Right ventricle myocardium superior (tissue), 1 donor: ENCODE data around the gene MFSD2A. TPM values are rescaled to one million over a fixed set of nuclear protein-coding genes. Genes with fewer than 3 reads are reported as not detected.
"Not testable (repeated sequence)": the region's sequence is repeated elsewhere in the genome, so short reads cannot be mapped to it uniquely, and the experiment has no call there.

Experiments
- ATAC-seq: fragments of 200-7000 bp; cut with Tn5 transposase; one replicate; pipeline ENCODE4 v1.9.1; 2020; ENCODE audit warnings: mild to moderate bottlenecking; ENCODE audit not compliant: poor library complexity
- DNase-seq: peaks from one replicate; pipeline ENCODE4 v3.0.0-alpha.2; 2020
- intact Hi-C: fragments of 100-400 bp; cut with DNase I; formaldehyde crosslinking; loops from one replicate; pipeline ENCODE4 v1.11.2; 2022
- total RNA-seq: library from RNA; stranded (reverse); fragmentation: NEBNext Ultra II Directional; extraction: Animal tissue kit (Norgen Biotek cat#: 25700); gene quantifications from one replicate; pipeline ENCODE4 v1.2.1, GENCODE V29; 2021
- donor health status: DM: no; HTN: yes; CAD: no; lungs with severe emphysema.

Gene MFSD2A
- total RNA-seq, 1 donor from 2014 or later, result 0.22 TPM

- DNase-seq (no peak), ATAC-seq (no peak)
- intact Hi-C loops, result no loop called here
Observed at GRCh38 chr1:39987869-39988268, 32.9 kb downstream of the MFSD2A start.

- ATAC-seq (no peak), DNase-seq (no peak)
- intact Hi-C loops, result no loop called here
Observed at GRCh38 chr1:39988618-39989343, 33.8 kb downstream of the MFSD2A start.

DNA sequence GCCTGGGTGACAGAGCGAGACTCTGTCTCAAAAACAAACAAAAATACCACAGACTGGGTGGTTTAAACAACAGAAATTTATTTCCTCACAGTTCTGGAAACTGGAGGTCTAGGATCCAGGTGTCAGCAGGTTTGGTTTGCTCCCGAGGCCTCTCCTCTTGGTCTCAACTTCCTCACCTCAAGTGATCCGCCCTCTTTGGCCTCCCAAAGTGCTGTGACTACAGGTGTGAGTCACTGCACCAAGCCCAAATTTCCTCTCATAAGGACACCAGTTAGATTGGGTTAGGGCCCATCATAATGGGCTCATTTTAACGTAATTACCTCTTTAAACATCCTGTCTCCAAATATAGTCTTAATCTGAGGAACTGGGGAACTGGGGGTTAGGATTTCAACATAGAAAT, 35.5 kb downstream of the MFSD2A start:
- no peak for DNase-seq
- intact Hi-C loops, result no loop called here
- ATAC-seq, result no peak

DNA sequence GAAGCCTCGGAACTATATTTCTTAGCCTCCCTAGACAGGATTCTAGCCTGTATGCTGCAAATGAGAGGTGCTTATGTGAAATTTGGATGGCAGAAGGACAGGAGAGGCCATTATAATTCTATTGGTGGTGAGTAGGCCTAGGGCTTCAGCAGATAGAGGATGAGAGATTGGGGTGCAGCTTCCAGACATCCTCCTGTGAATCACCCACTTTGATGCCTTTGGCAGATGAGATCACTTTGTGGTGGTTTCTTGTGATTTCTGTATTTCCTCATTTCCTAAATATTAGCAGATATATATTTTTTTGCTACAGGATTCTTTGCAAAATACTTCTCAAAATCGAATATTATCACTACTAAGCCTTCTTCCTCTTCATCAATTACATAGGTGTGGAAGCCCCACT, 37.3 kb downstream of the MFSD2A start:
- no peak for ATAC-seq
- intact Hi-C loops, result no loop called here
- no peak for DNase-seq

DNA sequence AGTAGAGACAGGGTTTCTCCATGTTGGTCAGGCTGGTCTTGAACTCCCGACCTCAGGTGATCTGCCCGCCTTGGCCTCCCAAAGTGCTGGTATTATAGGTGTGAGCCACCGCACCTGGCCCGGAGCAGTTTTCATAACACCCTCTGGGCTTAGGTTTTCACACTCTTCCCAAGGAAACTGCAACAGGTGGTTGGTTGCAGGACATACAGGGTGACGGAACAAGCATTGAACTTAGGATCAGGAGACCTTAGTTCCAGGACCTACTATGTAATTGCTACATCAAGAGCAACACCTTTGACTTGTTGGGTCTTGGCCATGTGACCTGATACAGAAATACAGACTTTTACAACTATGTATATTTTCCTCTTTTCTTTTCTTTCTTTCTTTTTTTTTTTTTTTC, 37.9 kb downstream of the MFSD2A start:
- ATAC-seq (no peak), DNase-seq (no peak)
- intact Hi-C loops, result no loop called here

- ATAC-seq, result no peak
- DNase-seq, result no peak
- intact Hi-C loops, result no loop called here
Observed at GRCh38 chr1:39995973-39996393, 41.0 kb downstream of the MFSD2A start.

DNA sequence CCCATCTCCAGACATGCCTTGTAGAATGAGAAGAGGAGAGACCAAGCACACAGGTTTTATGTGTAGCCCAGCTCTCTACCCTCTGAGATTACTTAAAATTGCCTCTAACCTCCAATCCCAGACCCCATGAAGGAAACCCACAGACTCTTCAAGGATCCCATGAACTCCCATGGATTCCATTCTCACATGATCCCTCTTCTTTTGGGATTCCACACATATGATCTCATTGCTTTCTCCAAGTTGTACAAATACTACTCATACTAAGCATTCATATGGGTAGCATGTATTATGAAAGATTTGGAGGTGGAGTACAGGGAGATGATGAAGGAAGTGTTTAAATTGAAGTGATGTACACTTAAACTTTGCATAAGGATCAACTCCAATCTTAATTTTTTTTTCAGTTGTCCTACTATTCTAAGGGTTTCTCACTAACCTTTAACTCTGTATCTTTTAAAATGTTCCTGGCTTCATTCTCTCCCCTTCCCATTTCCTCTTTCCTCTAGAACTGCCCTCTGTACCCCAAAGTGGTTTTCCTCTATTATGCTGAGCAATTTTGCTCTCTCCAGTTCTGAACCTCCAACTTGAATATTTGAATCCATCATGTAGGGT, 41.6 kb downstream of the MFSD2A start:
- intact Hi-C loops, result no loop called here
- DNase-seq (no peak), ATAC-seq (no peak)

DNA sequence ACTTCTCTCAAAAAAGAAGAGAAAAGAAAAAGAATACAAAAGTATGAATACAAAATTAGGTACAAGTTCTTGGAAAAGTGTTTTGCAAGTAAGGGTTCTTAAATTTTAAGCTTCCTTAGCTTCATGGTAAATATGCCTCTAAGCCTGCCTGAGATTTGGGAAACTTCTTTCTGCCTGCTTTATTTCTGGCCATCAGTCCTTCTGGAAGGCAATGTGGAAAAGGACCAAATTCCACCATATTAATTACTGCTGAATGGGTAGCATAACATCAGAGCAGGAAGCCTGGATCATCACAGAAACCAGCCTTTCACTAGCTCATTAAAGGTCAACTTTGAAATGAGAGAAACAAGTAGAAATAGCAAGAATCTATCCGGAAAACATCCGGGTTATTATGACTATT, 46.5 kb downstream of the MFSD2A start:
- ATAC-seq (no peak), DNase-seq (no peak)
- intact Hi-C loops, result no loop called here

DNA sequence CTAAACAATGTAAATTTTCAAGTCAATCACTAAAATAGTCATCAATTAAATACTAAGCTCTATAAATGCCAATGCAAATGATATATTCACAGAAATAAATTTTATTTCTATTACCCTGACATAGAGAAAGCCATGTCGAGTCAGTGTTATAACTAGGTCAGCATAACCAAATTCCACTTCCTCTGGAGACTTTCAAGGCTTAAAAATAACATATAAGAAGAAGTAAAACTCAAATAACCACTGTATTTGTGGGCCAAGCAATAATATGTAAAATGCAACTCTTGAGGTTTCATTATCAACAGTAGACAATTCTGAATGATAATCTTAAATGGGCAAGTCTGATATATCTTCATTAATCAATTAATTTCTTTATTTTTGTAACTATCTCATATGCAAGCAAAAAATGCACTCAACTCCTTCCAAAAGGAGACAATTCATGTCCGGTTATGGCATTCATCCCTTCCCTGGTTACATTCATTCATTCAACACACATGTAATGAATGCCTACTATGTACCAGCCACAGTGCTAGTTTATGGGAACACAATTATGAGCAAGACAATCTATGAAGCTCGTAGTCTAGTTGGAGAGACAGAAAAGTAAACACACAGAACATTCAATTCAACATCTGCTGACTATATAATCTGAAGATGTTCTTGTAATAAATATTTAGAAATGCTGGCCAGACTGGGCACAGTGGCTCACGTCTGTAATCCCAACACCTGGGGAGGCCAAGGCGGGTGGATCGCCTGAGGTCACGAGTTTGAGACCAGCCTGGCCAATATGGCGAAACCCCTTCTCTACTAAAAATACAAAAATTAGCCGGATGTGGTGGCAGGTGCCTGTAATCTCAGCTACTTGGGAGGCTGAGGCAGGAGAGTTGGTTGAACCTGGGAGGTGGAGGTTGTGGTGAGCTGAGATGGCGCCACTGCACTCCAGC, 48.5 kb downstream of the MFSD2A start:
- intact Hi-C loops, result no loop called here
- ATAC-seq, result no peak
- no peak for DNase-seq

- intact Hi-C loops, result no loop called here
- DNase-seq (no peak), ATAC-seq (no peak)
Observed at GRCh38 chr1:40004857-40005256, 49.9 kb downstream of the MFSD2A start.

DNA sequence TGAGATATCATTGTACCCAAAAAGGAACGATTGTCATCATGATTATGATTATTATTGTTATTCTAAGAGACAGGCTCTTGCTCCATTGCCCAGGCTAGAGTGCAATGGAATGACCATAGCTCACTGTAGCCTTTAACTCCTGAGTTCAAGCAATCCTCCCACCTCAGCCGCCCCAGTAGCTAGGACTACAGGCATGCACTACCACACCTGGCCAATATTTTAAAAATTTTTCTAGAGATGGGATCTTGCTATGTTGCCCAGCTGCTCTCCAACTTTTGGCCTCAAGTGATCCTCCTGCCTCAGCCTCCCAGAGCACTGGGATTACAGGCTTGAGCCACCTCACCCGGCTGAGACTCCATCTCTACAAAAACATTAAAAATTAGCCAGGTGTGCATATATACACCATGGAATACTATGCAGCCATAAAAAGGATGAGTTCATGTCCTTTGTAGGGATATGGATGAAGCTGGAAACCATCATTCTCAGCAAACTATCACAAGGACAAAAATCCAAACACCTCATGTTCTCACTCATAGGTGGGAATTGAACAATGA, 52.6 kb downstream of the MFSD2A start:
- intact Hi-C loops, DNase-seq, ATAC-seq: not testable (repeated sequence)

DNA sequence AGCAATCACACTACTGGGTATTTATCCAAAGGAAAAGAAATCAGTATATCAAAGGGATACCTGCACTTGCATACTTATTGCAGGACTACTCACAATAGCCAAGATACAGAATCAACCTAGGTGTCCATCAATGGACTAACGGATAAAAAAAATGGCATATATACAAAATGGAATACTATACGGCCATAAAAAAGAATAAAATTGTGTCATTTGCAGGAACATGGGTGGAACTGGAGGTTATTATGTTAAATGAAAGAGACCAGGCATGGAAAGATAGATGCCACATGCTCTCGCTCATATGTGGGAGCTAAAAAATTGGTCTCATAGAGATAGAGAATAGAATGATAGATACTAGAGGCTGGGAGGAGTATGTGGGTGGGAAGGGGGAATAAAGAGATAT, 56.3 kb downstream of the MFSD2A start:
- no peak for ATAC-seq
- intact Hi-C loops, result no loop called here
- no peak for DNase-seq

- intact Hi-C loops, result no loop called here
- DNase-seq (no peak), ATAC-seq (no peak)
Observed at GRCh38 chr1:40014253-40014706, 59.3 kb downstream of the MFSD2A start.

- intact Hi-C loops, result no loop called here
- ATAC-seq (no peak), DNase-seq (no peak)
Observed at GRCh38 chr1:40014812-40015594, 60.1 kb downstream of the MFSD2A start.

DNA sequence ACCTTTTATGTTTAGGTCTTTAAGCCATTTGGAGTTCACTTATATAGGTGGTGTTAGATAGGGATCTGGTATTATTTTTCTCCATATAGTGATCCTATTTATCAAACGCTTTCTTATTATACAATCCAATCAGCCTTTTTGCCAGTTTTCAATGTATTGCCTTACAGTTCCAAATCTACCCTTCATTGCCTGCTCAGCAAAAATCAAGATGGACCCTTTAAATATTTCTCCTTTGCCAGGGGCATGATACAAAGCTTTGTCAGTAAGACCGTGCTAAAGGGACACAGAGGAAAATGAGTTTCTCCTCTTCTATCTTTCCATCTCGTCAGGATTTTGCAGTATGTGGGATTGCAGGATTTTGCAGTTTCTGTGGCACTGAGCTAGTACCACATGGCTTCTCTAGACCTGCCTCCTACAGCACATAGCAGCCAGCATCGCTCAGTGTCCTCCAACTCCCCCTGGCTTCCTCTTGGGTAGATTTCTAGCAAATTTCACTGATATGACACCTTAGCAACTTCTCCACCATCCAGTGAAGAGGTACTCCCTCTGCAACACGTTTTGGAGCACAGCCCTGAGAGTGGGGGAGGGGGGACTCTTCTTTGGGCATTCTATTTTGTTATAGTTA, 63.1 kb downstream of the MFSD2A start:
- ATAC-seq, result no peak
- intact Hi-C loops, result no loop called here
- DNase-seq, result no peak
